GM12891 (cell line): Measurements from ENCODE around the gene SSTR5.

Experiments
- DNase-seq: peaks from one replicate; pipeline ENCODE4 v3.0.0; 2011; ENCODE audit warnings: low spot score; ENCODE audit not compliant: insufficient read length
- FAIRE-seq: peaks from 2 replicates; lab custom pipeline; 2011; peaks lifted over from hg19 to GRCh38; lab: Jason Lieb, UNC
- PAX5 ChIP-seq: IDR thresholded peaks from 2 replicates; pipeline ENCODE4 v1.6.1; 2011; ENCODE audit warnings: low read length, moderate library complexity, mild to moderate bottlenecking; ENCODE audit not compliant: insufficient read depth, severe bottlenecking
- POLR2A ChIP-seq: IDR thresholded peaks from 2 replicates; pipeline ENCODE4 v1.6.1; 2011; ENCODE audit warnings: low read depth, low read length, control low read depth
- POLR2AphosphoS5 ChIP-seq: IDR thresholded peaks from 2 replicates; pipeline ENCODE4 v1.6.1; 2011; ENCODE audit warnings: low read depth, low read length, control low read depth
- POU2F2 ChIP-seq: IDR thresholded peaks from 2 replicates; pipeline ENCODE4 v1.6.1; 2011; ENCODE audit warnings: low read depth, mild to moderate bottlenecking, control low read depth, low read length, moderate library complexity
- SPI1 ChIP-seq: IDR thresholded peaks from 2 replicates; pipeline ENCODE4 v1.6.1; 2011; ENCODE audit warnings: low read depth, low read length, control low read depth
- TAF1 ChIP-seq: IDR thresholded peaks from 2 replicates; pipeline ENCODE4 v1.6.1; 2011; ENCODE audit warnings: low read depth, low read length, control low read depth

The SSTR5 gene

DNA sequence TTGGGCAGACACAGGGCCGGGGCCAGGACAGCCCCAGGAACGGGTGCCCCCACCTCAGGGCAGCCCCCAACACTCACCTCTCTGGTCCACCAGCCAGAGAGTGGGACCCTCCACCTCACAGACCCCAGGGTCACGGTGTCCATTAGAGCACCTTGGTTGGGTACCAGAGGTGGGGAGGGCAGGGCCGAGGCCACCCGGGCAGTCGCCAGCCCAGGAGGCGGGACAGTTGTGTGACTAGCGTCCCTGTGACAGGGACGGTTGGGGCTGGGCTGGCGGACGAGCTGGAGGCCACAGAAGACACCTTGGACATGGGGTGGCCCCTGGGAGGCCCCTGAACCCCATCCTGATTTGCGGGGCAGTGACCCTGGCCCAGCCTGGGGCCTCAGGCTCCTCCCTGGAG is 35.2 kb downstream of the SSTR5 start:
- no peak for FAIRE-seq
- no peak for TF ChIP-seq SPI1
- TF ChIP-seq POLR2A = no peak
- DNase-seq = no peak

GRCh38 chr16:1108299-1109252 is 36.0 kb downstream of the SSTR5 start:
- TF ChIP-seq TAF1 = no peak
- no peak for TF ChIP-seq POLR2AphosphoS5
- TF ChIP-seq POLR2A = no peak
- TF ChIP-seq PAX5 = no peak
- TF ChIP-seq SPI1 = no peak
- no peak for TF ChIP-seq POU2F2
- FAIRE-seq = no peak

GRCh38 chr16:1109648-1110047 is 37.1 kb downstream of the SSTR5 start:
- no peak for DNase-seq
- no peak for FAIRE-seq
- TF ChIP-seq SPI1 (no peak), POLR2AphosphoS5 (no peak), PAX5 (no peak), TAF1 (no peak), POLR2A (no peak), POU2F2 (no peak)

More at GRCh38 chr16:1108299-1109252, 36.0 kb downstream of the SSTR5 start:
- no peak for DNase-seq

- FAIRE-seq = no peak
- DNase-seq = no peak
- TF ChIP-seq POLR2AphosphoS5 = no peak
- no peak for TF ChIP-seq POU2F2
- no peak for TF ChIP-seq PAX5
- TF ChIP-seq POLR2A = no peak
- no peak for TF ChIP-seq TAF1
Observed at GRCh38 chr16:1112506-1113184, 40.1 kb downstream of the SSTR5 start.

DNA sequence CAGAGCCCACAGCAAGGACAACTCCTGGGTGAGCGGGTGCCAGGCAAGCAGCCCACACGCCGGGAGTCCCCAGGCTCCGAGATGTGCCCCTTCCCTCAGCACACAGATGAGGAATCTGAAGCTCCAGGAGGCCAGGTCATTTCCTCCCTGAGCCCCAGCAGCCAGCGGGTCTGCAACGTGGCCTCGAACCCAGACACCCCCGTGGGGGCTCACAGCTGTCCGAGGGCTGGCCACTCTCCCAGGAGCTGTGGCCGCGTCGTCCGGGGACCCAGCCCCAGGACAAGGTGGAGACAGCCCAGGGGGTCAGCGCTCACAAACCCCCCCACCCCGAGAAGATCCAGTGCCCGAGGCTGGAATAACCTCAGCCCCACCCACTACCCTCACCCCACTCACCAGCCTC is 40.9 kb downstream of the SSTR5 start:
- FAIRE-seq (no peak), DNase-seq (no peak)
- TF ChIP-seq TAF1 (no peak), POLR2AphosphoS5 (no peak), POLR2A (no peak), PAX5 (no peak), POU2F2 (no peak), SPI1 (no peak)

GRCh38 chr16:1113889-1114526 is 41.5 kb downstream of the SSTR5 start:
- FAIRE-seq = no peak
- DNase-seq = no peak
- TF ChIP-seq PAX5 = no peak
- TF ChIP-seq TAF1 = no peak
- no peak for TF ChIP-seq POU2F2
- TF ChIP-seq SPI1 = no peak
- TF ChIP-seq POLR2A = no peak
- TF ChIP-seq POLR2AphosphoS5 = no peak

- no peak for TF ChIP-seq POU2F2
- no peak for TF ChIP-seq POLR2A
- no peak for TF ChIP-seq TAF1
- no peak for TF ChIP-seq POLR2AphosphoS5
- no peak for TF ChIP-seq PAX5
- TF ChIP-seq SPI1 = no peak
- DNase-seq = no peak
- no peak for FAIRE-seq
Observed at GRCh38 chr16:1116693-1117077, 44.1 kb downstream of the SSTR5 start.

DNA sequence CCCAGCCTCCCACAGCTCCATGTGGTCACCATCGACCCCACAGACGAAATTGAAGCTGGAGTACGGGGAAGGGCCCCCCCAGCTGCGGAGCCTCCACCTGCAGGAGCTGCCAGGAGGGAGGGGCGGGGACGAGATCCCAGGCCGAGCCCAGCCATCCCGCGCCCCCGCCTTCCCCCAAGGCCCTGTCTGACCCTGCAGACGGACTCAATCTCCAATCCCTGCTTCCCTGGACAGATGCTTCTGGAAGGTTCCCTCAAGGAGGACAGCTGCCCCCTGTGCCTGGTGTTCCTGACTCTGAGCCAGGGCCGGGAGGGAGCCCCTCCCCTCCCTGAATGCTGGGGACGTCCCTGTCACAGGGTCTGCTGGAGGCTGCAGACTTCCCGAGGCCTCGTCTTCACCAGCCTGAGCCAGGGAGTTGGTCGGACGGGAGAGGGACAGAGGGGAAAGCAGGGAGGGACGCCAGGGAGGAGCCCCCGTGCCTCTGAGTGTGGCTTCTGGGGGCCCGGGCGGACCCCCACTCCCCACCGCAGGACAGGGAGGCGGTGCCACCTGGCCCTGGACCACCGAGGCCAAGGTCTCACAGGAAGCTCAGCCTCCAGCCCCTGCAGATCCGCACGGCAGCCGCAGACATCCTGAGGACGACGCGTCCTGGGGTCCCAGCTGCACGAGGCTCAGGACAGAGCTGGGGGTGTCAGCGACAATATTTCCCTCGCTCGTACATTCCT is 44.8 kb downstream of the SSTR5 start:
- TF ChIP-seq TAF1 (no peak), SPI1 (no peak)
- DNase-seq (no peak), FAIRE-seq (no peak)

GRCh38 chr16:1117926-1118325 is 45.4 kb downstream of the SSTR5 start:
- no peak for DNase-seq
- FAIRE-seq = no peak
- TF ChIP-seq POLR2AphosphoS5 (no peak), POLR2A (no peak), PAX5 (no peak), TAF1 (no peak), SPI1 (no peak), POU2F2 (no peak)

GRCh38 chr16:1119129-1119528 is 46.6 kb downstream of the SSTR5 start:
- TF ChIP-seq SPI1 (no peak), PAX5 (no peak), POU2F2 (no peak), POLR2AphosphoS5 (no peak), TAF1 (no peak), POLR2A (no peak)
- FAIRE-seq (no peak), DNase-seq (no peak)
